ENCODE measurements around the gene SLC8A1. TPM values are rescaled to one million over a fixed set of nuclear protein-coding genes. Genes with fewer than 3 reads are reported as not detected.

The SLC8A1 gene
- total RNA-seq, 3 donors from 2014 or later: 8.2 to 14.2 (median 12.2) TPM

GRCh38 chr2:40488101-40488601 is 36.3 kb upstream of the SLC8A1 start:
- DNase-seq (ENCODE audit: low spot score in 2 of 2): no peak
- Histone ChIP-seq H3K36me3 (no peaks in the 10 kb centered on the region), H3K9me3 (peaks cover 0 to 6% of the 10 kb centered on the region in 2 donors), H3K4me3 (no peak overlapping the region), H3K4me1 (no peaks in the 10 kb centered on the region), H3K27me3 (no peaks in the 10 kb centered on the region), H3K27ac (no peak overlapping the region)
- TF ChIP-seq CTCF (IDR thresholded peaks at IDR 0.05) (peak in 1 of 3 donors; percentile 42), POLR2A (IDR thresholded peaks at IDR 0.05) (no peak)
- intact Hi-C loops (cut with DNase I; ENCODE audit: low total_unique reads): no loop called here

- Histone ChIP-seq H3K36me3 (no peaks in the 10 kb centered on the region), H3K9me3 (peaks cover 0 to 6% of the 10 kb centered on the region in 2 donors), H3K27ac (no peak overlapping the region), H3K4me3 (no peak overlapping the region), H3K4me1 (no peaks in the 10 kb centered on the region), H3K27me3 (no peaks in the 10 kb centered on the region)
- no peak for DNase-seq (ENCODE audit: low spot score in 2 of 2)
- TF ChIP-seq POLR2AphosphoS5 (IDR thresholded peaks at IDR 0.05) (no peak), POLR2A (IDR thresholded peaks at IDR 0.05) (no peak), CTCF (IDR thresholded peaks at IDR 0.05) (no peak)
- intact Hi-C loops (cut with DNase I; ENCODE audit: low total_unique reads): no loop called here
Observed at GRCh38 chr2:40487602-40488001, 35.7 kb upstream of the SLC8A1 start.

GRCh38 chr2:40485854-40486253 is 34.0 kb upstream of the SLC8A1 start:
- peaks cover 0 to 6% of the 10 kb centered on the region in 2 donors for H3K9me3 ChIP-seq
- H3K36me3 ChIP-seq: no peaks in the 10 kb centered on the region
- no peaks in the 10 kb centered on the region for H3K4me1 ChIP-seq
- TF ChIP-seq CTCF (IDR thresholded peaks at IDR 0.05) (no peak), POLR2AphosphoS5 (IDR thresholded peaks at IDR 0.05) (no peak), POLR2A (IDR thresholded peaks at IDR 0.05) (no peak)
- H3K27me3 ChIP-seq: no peaks in the 10 kb centered on the region
- H3K4me3 ChIP-seq: no peak overlapping the region
- DNase-seq (ENCODE audit: low spot score in 2 of 2): no peak
- no peak overlapping the region for H3K27ac ChIP-seq
- intact Hi-C loops (cut with DNase I; ENCODE audit: low total_unique reads): no loop called here

- no peaks in the 10 kb centered on the region for H3K27me3 ChIP-seq
- no peak overlapping the region for H3K4me3 ChIP-seq
- intact Hi-C loops (cut with DNase I; ENCODE audit: low total_unique reads): no loop called here
- peaks cover 0 to 6% of the 10 kb centered on the region in 2 donors for H3K9me3 ChIP-seq
- no peaks in the 10 kb centered on the region for H3K4me1 ChIP-seq
- no peaks in the 10 kb centered on the region for H3K36me3 ChIP-seq
- TF ChIP-seq POLR2AphosphoS5 (IDR thresholded peaks at IDR 0.05) (no peak), CTCF (IDR thresholded peaks at IDR 0.05) (no peak), POLR2A (IDR thresholded peaks at IDR 0.05) (no peak)
- no peak overlapping the region for H3K27ac ChIP-seq
- DNase-seq (ENCODE audit: low spot score in 2 of 2): no peak
Observed at GRCh38 chr2:40485318-40485717, 33.4 kb upstream of the SLC8A1 start.

GRCh38 chr2:40483549-40484243 is 31.8 kb upstream of the SLC8A1 start:
- TF ChIP-seq CTCF (IDR thresholded peaks at IDR 0.05): no peak
- TF ChIP-seq POLR2AphosphoS5 (IDR thresholded peaks at IDR 0.05): no peak
- no peak for TF ChIP-seq POLR2A (IDR thresholded peaks at IDR 0.05)
- H3K36me3 ChIP-seq: no peaks in the 10 kb centered on the region
- peaks cover 0 to 6% of the 10 kb centered on the region in 2 donors for H3K9me3 ChIP-seq
- H3K4me3 ChIP-seq: no peak overlapping the region
- DNase-seq (ENCODE audit: low spot score in 2 of 2): no peak
- no peak overlapping the region for H3K27ac ChIP-seq
- H3K4me1 ChIP-seq: no peaks in the 10 kb centered on the region
- H3K27me3 ChIP-seq: no peaks in the 10 kb centered on the region
- intact Hi-C loops (cut with DNase I; ENCODE audit: low total_unique reads): no loop called here

Measured in breast epithelium (tissue), 4 donors.